HG03039 (cell line): ENCODE results near the gene DOCK3.
"Not testable (repeated sequence)": the region's sequence is repeated elsewhere in the genome, so short reads cannot be mapped to it uniquely, and the experiment has no call there.

ENCODE experiments used
- ATAC-seq: cut with Tn5 transposase; IDR thresholded peaks from one replicate; pipeline ENCODE4 v1.9.1; 2021; ENCODE audit warnings: mild to moderate bottlenecking, moderate library complexity; ENCODE audit not compliant: unreplicated experiment

The DOCK3 gene

DNA sequence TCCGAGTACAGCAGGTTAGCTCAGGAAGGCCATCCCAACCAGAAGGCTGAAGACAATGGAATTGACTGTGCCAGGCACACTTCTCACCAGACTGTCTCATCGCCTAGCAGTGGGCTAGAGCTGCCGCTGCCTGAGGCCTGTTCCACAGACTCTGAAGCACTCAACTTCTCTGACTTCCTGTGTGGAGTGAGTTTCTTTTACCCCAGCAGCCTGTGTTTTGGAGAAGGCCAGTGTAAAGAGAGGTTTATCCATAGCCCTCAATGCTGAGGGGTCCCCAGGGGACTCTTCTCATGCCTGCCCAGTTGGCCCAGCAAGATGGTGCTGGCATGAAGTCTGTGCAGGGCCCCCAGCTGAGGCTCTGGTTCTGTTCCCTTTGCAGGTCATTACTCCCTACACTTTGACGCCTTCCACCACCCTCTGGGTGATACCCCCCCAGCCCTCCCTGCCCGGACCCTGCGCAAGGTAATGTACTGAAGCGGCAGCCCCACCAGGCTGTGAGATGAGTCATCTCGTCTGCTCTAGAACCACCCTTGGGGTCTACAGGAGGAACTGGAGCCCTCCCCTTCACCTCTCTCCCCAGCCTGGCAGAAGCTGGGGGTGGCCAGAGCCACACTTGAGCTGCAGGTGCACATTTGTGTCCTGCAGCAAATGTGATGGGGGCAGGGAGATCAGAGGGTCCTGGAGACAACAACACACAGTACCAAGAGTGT is 705.2 kb downstream of the DOCK3 start:
- no peak for ATAC-seq

DNA sequence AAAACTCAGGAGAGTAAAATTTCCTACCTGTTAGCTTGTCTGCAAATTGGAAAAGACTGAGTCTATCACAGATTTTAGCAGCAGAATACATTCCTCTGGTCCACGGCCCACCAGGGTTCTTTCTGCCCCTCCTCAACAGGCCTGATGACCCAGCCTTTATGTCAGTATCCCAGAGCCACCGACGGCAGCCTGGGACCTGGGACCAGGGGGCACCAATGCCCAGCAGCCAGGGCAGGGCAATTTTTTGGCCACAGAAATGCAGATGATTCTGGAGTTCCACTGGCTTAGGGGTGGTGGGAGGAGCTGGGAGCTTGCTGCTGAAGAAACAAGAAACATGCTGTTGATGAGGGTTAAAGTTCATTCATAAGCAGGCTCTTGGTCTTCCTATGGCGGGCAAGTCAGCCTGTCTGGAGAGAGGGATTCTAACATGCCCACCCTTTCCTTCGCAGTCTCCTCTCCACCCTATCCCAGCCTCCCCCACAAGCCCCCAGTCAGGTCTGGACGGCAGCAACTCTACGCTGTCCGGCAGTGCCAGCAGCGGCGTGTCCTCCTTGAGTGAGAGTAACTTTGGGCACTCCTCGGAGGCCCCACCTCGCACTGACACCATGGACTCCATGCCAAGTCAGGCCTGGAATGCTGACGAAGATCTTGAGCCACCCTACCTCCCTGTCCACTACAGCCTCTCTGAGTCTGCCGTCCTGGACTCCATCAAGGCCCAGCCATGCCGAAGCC is 706.0 kb downstream of the DOCK3 start:
- no peak for ATAC-seq

DNA sequence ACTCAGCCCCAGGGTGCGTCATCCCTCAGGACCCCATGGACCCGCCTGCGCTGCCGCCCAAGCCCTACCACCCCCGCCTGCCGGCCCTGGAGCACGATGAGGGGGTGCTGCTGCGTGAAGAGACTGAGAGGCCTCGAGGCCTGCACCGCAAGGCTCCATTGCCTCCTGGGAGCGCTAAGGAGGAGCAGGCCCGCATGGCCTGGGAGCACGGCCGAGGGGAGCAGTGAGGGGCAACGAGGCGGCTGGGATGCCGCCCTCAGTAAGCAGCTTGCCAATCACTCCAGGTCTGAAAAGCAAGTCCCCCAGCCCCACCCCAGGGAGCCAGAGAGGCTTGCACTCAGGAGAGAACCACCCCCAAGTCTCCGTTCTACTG is 706.6 kb downstream of the DOCK3 start:
- no peak for ATAC-seq

DNA sequence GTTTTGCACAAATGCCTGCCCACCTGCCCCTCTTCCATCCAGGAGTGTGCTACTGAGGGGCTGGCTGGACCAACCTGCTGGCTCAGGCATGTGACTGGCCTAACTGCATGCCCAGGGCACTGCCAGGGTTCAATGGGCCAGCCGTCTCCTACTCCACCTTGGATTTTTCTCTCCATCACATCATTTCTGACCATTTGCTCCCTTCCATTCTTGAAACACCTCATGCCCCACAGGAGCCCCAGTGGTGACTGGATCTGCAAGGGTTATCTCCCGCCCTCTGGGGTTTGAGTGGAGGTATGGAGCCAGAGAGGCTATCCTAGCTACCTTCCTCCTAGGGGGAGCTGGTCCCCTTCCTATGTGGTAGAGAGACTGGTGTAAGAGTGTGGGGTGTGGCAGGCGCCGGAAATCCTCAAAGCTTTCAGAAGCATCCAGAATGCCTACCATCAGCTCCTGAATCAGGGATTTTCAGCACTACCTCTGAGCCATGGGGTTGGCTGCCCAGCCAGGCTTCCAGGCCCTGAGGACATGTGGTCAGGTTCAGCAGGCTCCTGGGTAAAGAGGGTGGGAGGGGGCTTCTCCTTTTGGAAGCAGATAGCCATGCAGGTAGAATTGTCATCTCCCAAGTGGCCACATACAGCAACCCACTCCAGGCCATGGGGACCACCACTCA is 707.5 kb downstream of the DOCK3 start:
- no peak for ATAC-seq

DNA sequence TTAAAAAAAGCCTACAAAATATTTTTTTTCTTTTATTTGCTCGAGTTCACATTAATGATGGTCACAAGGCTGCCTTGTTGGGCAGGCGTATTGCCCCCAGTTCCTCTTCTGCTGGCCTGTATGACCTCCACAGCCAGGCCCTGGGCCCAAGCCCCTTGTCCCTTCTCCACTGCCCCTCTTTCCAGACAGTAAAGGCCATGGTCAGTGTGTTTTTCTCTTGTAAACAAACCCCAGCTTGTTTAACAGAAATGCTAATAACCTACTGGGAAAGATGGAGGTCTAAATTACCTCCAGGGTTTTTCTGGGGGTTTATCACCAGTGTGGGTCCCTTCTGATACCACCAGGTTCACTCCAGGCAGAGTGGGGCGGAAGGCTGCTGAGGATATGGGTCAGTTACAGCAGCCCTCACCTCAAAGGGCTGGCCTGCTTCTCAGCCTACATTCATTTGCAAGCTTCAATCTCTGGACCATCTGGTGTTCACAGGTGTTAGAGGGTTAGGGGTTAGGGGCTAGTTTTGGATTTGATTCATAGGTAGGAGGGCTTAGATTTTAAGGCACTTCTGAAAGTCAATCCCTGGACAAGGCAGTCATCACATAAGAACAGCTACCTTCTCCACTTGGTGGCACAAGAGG is 708.3 kb downstream of the DOCK3 start:
- no peak for ATAC-seq

DNA sequence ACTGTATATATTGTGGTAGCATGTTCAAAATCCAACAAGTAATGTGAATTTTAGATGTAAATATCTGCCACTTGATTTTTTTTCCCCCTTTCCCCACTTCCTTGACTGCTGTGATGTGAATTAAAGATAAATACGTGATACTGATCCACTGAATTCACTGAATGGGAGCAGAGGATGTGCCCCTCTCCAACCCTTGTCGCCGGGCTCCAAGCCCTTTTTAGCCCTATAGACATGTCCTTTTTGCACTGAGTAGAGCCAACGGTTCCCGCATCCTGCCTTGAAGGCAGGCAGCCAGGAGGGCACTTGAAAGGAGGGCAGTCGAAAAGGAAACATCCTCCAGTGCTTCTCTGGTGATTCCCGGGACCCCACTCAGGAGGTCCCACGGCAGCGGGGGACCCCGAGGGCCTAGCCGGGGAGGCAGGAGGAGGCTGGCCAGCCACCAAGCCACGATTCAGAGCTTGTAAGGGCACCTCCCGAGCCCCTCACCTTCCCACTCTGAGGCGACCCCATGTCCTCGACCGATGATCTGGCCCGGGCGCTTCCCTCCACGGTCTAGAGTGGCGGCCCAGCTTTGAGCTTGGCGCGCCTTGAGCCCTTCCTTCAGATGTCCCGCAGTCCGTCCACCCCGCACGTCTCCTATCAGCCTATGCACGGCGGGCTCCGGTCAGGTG is 709.5 kb downstream of the DOCK3 start:
- no peak for ATAC-seq

DNA sequence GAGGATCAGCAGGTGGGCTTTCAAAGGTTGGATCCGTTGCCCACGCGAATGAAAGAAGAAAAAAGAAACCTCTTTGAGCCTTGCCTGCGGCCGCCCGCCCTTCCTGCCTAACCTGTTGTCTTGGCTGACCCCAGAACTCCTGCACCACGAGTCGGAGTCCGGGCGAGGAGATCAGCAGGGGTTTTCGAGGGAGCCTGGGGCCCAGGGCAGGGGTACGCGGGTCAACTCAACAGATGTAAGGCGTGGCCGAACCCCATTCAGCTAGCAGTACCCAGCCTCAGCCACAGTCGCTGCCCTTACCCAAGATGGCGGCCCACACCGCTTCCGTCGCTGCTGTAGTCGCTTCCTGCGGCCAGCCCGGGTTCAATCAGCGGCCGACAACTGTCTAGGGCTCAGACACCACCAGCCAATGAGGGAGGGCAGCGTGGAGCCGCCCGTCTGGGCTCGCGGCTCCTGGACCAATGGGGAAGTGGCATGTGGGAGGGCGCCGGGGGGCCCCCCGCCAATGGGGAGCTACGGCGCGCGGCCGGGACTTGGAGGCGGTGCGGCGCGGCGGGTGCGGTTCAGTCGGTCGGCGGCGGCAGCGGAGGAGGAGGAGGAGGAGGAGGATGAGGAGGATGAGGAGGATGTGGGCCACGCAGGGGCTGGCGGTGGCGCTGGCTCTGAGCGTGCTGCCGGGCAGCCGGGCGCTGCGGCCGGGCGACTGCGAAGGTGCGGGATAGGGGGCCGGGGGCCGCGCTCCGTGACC is 710.2 kb downstream of the DOCK3 start, which contains the start of gene MANF:
Gene MANF, plus strand, starts transcription at position 566 of the 748 bp plus-strand sequence. Its CDS starts 52 bp downstream, at position 618.
- ATAC-seq = peak; percentile 91

DNA sequence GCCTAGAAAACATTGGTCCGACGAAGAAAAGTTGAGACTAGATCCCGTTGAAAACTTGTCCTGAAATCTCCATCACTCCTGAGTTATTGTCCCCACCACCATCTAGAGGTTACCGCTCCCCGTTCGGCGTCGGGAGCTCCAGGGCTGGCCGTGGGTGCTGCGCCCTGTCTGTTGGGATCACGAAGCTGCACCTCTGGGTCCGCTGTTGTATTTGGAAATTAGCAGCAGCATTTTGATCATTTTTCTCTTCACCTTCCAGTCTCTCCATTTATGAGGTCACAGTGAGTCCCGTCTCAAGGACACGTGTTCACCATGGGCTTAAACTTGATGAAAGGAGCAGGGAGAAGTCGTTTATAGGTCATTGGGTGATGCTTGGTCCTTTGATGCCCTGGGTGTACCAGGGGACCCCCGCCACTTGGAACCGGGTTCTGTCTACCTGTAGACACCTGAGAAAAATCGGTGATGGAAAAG is 710.9 kb downstream of the DOCK3 start:
- ATAC-seq = no peak

DNA sequence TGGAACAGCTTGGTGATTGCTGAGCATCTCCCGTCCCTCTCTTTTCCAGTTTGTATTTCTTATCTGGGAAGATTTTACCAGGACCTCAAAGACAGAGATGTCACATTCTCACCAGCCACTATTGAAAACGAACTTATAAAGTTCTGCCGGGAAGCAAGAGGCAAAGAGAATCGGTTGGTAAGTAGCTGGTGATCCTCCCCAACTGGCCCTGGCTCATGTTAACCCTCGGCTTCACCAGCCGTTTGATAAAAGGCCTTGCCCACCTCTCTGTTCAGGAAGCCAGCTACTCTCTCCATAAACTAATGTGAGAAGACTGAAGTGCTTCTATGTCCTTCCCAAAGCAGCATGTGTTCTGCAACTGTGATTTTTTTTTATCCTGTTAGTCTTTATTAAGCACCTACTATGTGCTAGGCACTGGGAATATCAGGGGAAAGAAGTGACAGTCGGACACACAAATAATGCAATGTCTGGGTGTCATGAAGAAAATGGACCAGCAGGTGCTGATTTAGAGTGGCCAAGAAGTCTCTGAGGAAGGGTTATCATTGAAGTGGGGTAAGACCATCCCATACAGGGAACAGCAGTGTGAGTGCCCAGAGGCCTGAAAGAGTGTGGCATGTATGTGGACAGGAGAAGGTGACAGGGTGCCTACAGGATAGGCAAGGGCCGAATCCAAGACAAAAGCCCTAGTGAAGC is 711.6 kb downstream of the DOCK3 start:
- no peak for ATAC-seq

DNA sequence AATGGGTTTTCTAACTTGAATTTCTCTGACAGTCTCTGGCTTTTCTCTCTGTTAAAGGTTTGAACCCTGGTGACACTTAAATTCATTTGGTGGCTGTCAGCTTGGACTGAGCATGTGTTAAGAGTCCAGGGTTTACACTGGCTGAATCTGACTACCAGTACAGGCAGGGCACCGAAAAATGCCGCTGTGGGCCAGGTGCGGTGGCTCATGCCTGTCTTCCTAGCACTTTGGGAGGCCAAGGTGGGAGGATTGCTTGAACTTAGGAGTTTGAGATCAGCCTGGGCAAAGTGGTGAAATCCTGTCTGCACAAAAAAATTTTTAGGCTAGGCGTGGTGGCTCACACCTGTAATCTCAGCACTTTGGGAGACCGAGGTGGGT is 712.1 kb downstream of the DOCK3 start:
- no peak for ATAC-seq

DNA sequence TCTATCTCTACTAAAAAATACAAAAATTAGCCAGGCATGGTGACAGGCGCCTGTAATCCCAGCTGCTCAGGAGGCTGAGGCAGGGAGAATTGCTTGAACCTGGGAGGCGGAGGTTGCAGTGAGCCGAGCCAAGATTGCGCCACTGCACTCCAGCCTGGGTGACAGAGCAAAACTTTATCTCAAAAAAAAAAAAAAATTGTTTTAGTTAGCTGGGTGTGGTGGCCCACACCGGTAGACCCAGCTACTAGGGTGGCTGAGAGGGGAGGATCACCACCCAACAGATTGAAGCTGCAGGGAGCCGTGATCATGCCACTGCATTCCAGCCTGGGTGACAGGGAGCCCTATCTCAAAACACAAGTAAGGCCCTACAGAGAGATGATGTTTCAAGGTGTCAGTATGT is 712.6 kb downstream of the DOCK3 start:
- ATAC-seq = not testable (repeated sequence)

DNA sequence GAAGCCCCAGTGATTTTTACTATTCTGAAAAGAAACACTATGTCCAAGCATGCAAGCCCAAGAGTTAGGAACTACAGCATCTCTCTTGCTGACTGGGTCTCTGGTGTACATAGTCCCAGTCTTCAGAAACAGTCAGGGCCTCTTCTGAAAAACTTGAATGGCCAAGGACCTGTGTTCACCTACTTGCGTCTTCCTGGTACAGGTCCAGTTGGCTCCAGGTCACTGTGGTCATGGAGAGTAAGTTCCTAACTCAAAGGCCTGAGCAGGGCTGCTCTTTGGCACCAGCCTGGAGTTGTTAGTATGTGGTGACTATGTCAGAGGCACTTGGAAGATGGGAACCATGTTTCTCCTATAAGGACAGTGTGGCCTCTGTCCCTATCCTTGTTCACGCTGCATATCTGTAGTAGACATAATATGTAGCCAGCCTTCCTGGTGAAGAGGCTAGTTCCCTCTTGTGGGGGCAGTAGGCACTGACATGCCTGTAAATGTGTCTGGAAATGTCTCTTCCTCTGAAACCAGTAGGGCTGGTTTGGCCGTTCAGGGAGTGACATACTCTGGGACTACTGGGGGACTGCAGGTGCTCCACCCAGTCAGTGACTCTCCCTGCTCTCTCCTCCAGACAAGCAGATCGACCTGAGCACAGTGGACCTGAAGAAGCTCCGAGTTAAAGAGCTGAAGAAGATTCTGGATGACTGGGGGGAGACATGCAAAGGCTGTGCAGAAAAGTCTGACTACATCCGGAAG is 713.7 kb downstream of the DOCK3 start:
- ATAC-seq = no peak

DNA sequence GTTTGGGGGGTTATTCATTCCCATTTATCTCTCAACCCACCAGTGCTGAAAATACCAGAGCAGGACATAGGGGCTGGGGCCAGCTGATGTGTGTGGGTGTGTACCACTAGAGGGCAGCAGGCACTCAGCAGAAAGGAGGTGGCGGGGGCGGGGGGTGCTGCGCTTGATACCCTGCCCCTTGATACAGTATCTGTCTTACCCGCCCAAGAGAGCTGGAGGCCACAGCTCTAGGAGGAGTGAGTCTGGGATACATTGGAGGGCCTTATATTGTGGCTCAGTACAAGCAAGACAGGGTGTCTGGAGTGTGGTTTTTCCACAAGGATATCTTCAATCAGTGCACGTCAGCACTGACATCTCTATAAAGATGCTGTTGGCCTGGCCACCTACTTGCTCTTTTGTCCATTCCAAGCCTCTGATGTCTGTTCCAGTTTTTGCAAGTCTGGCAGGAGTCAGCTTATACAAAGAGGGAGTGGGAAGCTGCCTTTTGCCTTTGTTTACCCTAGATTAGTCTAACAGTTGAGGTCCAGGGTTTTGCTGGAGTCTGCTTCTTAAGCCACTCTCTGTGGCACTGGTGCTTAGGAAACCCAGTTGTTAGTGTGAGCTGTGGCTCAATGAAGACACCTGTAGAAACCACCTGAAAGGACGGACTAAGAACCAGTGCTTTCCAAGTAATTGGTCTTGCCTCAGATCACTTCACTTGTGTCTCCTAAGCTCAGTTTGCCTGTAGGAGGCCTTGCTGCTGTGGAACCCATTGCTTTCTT is 714.9 kb downstream of the DOCK3 start:
- ATAC-seq = no peak

DNA sequence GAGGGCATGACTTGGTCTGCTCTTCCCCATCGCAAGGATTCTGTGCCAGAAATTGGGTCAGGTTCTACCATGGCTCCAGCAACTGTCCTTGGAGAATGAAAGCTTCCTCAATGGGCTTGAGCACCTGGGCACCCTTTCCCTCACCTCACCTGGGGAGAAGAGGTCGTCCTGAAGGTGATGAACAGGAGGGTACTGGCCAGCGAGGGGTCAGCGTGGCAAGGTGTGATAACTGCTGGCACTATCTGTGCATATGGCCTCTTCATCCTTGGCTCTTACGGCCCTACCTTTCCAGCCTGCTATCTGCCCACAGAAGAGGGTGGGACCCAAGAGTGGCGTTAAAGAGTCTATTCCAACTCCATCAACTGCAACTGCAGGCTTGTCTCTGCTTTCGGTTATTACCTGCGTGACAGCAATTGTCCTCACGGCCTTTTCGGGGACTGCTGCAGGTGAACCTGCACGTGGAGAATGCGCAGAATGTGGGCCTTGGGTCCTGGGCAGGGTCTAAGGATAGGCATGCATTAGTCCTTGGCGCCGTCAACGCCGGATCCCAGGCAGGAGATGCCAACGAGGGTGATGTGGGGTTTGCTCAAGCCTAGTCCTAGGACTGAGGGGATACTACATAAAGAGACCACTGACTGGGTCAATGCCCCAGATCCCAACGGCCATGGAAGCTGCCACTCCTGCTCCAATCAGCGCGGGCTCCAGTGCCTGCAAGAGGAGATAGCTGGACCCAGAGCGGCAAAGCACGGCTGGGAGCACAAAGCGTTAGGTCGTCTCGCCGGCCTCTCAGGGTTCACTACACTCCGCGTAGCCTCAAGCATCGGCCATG is 715.7 kb downstream of the DOCK3 start:
- no peak for ATAC-seq

DNA sequence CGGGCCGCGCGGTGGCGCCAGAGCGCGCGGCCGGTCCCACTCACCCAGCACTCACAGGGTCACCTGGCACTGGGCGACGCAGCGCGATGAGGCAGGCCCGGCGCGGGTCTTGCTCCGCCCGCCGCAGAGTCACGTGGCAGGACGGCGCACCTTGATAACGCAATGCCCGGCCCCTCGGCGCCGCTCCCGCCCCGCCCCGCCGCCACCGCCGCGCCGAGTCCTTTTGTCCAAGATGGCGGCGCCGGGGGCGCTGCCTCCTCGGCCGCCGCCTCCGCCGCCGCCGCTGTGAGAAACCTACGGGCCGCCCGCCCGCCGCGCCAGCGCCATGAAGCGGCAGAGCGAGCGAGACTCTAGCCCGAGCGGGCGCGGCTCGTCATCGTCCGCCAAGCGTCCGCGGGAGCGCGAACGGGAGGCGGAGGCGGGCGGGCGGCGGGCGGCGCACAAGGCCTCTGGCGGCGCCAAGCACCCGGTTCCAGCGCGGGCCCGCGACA is 716.4 kb downstream of the DOCK3 start, which contains the start of gene RBM15B:
Gene RBM15B, plus strand, starts transcription at position 211 of the 491 bp plus-strand sequence. Its CDS starts 115 bp downstream, at position 326.
- peak; percentile 85 for ATAC-seq

DNA sequence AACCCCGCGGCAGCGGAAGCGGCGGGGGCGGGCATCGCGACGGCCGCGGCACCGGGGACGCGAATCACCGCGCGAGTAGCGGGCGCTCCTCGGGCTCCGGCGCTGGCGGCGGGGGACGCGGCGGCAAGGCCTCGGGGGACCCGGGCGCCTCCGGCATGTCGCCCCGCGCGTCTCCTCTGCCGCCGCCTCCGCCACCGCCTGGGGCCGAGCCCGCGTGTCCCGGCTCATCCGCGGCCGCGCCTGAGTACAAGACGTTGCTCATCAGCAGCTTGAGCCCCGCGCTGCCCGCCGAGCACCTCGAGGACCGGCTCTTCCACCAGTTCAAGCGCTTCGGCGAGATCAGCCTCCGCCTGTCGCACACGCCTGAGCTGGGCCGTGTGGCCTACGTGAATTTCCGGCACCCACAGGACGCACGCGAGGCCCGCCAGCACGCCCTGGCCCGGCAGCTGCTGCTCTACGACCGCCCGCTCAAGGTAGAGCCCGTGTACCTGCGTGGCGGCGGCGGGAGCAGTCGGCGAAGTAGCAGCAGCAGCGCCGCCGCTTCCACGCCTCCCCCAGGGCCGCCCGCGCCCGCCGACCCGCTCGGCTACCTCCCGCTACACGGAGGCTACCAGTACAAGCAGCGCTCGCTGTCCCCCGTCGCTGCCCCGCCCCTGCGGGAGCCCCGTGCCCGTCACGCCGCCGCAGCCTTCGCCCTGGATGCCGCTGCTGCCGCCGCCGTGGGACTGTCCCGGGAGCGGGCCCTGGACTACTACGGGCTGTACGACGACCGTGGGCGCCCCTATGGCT is 717.0 kb downstream of the DOCK3 start:
- peak; percentile 5 for ATAC-seq
